Placental pericyte (primary cell): ENCODE data around the gene ZNF81. TPM values are rescaled to one million over a fixed set of nuclear protein-coding genes. Genes with fewer than 3 reads are reported as not detected.

ENCODE experiments used
- total RNA-seq: library from RNA; depleted of rRNA; stranded (reverse); fragments of >200 nt; gene quantifications from 2 replicates; pipeline ENCODE4 v1.2.3, GENCODE V29; 2012

Gene ZNF81
- 3.5 and 7.7 TPM in 2 replicates for total RNA-seq

GRCh38 chrX:47836164-47837072 lies at the start of gene ZNF81:
TSS of gene ZNF81 (plus strand) at chrX:47836902. CDS start at chrX:47846268, 9,366 bp downstream.

Other genes with a start within 250 kb of the ZNF81 start
- 0.43 and 1.1 TPM in 2 replicates for gene SYN1, start 217.0 kb upstream of the ZNF81 start, total RNA-seq
- gene CFP, start 207.0 kb upstream of the ZNF81 start, total RNA-seq, result 0.22 and 0.57 TPM in 2 replicates
- 33.9 and 42.4 TPM in 2 replicates for gene ELK1, start 186.3 kb upstream of the ZNF81 start, total RNA-seq
- gene UXT, start 177.7 kb upstream of the ZNF81 start, total RNA-seq, result 58.6 and 98.5 TPM in 2 replicates
- 2.3 and 2.8 TPM in 2 replicates for gene ZNF182, start 167.1 kb downstream of the ZNF81 start, total RNA-seq
- gene SPACA5, start 170.1 kb downstream of the ZNF81 start, total RNA-seq, result not detected in 2 replicates
- 0.29 and 0.88 TPM in 2 replicates for gene ZNF630, start 234.7 kb downstream of the ZNF81 start, total RNA-seq